Upper lobe of left lung (tissue), 6 donors: ENCODE data around the gene ADIPOR2. TPM values are rescaled to one million over a fixed set of nuclear protein-coding genes. Genes with fewer than 3 reads are reported as not detected.

Source experiments
- ATAC-seq, 2 donors: fragments of 200-7000 bp; cut with Tn5 transposase; one replicate each; pipeline ENCODE4 v1.9.1; 2022; ENCODE audit warnings: mild to moderate bottlenecking in 2 of 2, moderate library complexity in 2 of 2; ENCODE audit not compliant: low FRiP score in 2 of 2
- DNase-seq, 2 donors: peaks; one replicate each; pipeline ENCODE4 v3.0.0-alpha.2; 2019 to 2020
- H3K27ac ChIP-seq, 4 donors: fragments of 200-600 bp; sonication (generic); one replicate each; pipeline ENCODE4 v1.5.1; 2016 to 2019
- H3K27me3 ChIP-seq, 4 donors: fragments of 200-600 bp; sonication (generic); one replicate each; pipeline ENCODE4 v1.5.1; 2017 to 2019
- H3K36me3 ChIP-seq, 4 donors: fragments of 200-600 bp; sonication (generic); one replicate each; pipeline ENCODE4 v1.5.1; 2016 to 2019
- H3K4me1 ChIP-seq, 4 donors: fragments of 200-600 bp; sonication (generic); one replicate each; pipeline ENCODE4 v1.5.1; 2018 to 2019
- H3K4me3 ChIP-seq, 4 donors: fragments of 200-600 bp; sonication (generic); one replicate each; pipeline ENCODE4 v1.5.1; 2017 to 2019; ENCODE audit warnings: mild to moderate bottlenecking in 2 of 4, moderate library complexity in 1 of 4
- H3K9me3 ChIP-seq, 4 donors: fragments of 200-600 bp; sonication (generic); one replicate each; pipeline ENCODE4 v1.5.1; 2018 to 2019
- EP300 ChIP-seq, 4 donors: sonication (generic); formaldehyde crosslinking; IDR thresholded peaks; one replicate each; pipeline ENCODE4 v1.5.1; 2017; ENCODE audit warnings: antibody characterized with exemption in 4 of 4, control low read depth in 2 of 4
- POLR2A ChIP-seq, 4 donors: fragments of 450-650 bp; IDR thresholded peaks; one replicate each; pipeline ENCODE4 v1.5.1; 2016 to 2017; ENCODE audit warnings: antibody characterized with exemption in 4 of 4, mild to moderate bottlenecking in 2 of 4
- POLR2AphosphoS5 ChIP-seq, 2 donors: sonication (generic); formaldehyde crosslinking; IDR thresholded peaks; one replicate each; pipeline ENCODE4 v1.5.1; 2017; ENCODE audit warnings: antibody characterized with exemption in 2 of 2
- WGBS, 2 donors: methylation state at CpG; one replicate each; pipeline ENCODE4 v1.1.5; 2017 to 2018; 5-methylcytosine and 5-hydroxymethylcytosine counted together
- total RNA-seq, 6 donors: library from RNA; depleted of rRNA in 4 of 6; stranded (reverse); fragments of >200 nt in 4 of 6; gene quantifications; one replicate each; pipeline versions ENCODE4 v1.1.0 to v1.2.1, GENCODE V29; 2016 to 2021
- TF ChIP-seq, protein P1 (sequence below), 6 experiments: fragments of 450-650 bp in 4 of 6; fragments of 200-600 bp in 2 of 6; sonication (generic) in 2 of 6; IDR thresholded peaks; one replicate each; pipeline ENCODE4 v1.5.1; 2016 to 2019; ENCODE audit warnings: antibody characterized with exemption in 6 of 6
- donor health status: DM: no; HTN: no; CAD: no; lungs with moderate emphysema.
- donor health status: DM: no; HTN: yes; CAD: no; lungs with severe emphysema.

The ADIPOR2 gene
- total RNA-seq, 6 donors from 2014 or later, result 45.1 to 82.3 (median 68.6) TPM

DNA sequence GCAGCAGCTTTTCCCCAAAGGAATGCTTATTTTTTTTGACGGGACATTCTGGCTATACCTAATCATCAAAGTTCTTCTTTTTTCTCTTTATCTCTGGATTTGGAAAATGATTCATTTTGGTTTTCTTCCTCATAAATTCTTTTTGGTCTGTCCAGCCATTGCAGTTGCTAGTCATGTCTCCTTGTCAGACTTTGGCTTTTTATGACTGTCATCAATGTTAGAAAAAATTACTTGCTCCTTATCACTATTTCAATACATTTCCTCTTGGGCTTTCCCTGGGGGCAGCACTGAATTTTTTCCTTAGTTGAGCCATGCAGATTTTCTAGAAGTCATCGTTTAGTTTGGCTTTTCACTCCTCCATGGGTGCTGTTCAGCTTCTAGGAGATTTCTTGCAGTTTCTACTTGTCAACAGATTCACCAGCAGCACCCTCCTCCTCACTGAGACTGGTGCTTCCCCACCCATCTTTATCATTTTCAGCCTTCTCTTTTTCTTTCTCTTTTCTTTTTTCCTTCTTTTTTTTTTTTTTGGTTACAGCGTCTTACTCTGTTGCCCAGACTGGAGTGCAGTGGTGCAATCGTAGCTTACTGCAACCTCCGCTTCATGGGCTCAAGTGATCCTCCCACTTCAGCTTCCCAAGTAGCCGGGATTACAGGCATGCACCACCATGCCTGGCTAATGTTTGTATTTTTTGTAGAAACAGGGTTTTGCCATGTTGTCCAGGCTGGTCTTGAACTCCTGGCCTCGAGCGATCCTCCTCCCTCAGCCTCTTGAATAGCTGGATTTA lies 5.2 kb downstream of the ADIPOR2 start:
- TF ChIP-seq POLR2A (IDR thresholded peaks at IDR 0.05), result no peak
- no peak for TF ChIP-seq POLR2AphosphoS5 (IDR thresholded peaks at IDR 0.05)
- TF ChIP-seq EP300 (IDR thresholded peaks at IDR 0.05), result no peak
- TF ChIP-seq, protein P1, sequence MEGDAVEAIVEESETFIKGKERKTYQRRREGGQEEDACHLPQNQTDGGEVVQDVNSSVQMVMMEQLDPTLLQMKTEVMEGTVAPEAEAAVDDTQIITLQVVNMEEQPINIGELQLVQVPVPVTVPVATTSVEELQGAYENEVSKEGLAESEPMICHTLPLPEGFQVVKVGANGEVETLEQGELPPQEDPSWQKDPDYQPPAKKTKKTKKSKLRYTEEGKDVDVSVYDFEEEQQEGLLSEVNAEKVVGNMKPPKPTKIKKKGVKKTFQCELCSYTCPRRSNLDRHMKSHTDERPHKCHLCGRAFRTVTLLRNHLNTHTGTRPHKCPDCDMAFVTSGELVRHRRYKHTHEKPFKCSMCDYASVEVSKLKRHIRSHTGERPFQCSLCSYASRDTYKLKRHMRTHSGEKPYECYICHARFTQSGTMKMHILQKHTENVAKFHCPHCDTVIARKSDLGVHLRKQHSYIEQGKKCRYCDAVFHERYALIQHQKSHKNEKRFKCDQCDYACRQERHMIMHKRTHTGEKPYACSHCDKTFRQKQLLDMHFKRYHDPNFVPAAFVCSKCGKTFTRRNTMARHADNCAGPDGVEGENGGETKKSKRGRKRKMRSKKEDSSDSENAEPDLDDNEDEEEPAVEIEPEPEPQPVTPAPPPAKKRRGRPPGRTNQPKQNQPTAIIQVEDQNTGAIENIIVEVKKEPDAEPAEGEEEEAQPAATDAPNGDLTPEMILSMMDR (IDR thresholded peaks at IDR 0.05), result no peak
- H3K4me3 ChIP-seq, result no peak overlapping the region
- peaks cover 24 to 59% (median 34%) of the 10 kb centered on the region in 4 donors for H3K4me1 ChIP-seq
- no peaks in the 10 kb centered on the region for H3K36me3 ChIP-seq
- no peaks in the 10 kb centered on the region for H3K27me3 ChIP-seq
- 65 to 70% methylated on average over 8 of the region's 8 CpGs for WGBS, 2 donors
- H3K27ac ChIP-seq, result peak overlapping the region in 1 of 4 donors; percentile 35
- DNase-seq (no peak), ATAC-seq (no peak)
- H3K9me3 ChIP-seq, result no peaks in the 10 kb centered on the region

DNA sequence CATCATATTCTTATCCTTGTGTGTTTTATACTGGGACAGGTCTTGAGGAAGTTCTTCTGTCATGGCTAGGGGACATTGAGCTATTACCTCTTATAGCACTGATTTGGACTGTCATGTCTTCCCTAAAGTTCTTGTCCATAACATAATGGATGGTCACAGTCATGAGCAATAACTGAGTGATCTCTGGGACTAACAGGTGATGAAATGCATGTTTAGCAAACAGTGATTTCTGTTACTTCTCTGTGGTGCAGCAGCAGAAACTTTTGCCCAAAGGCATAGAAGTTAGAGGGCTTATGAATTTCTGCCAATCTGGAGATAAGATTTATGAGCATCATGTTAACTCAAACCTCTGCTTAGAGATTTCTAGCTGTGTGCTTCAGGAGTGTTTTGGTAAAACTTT lies 5.9 kb downstream of the ADIPOR2 start:
- TF ChIP-seq POLR2A (IDR thresholded peaks at IDR 0.05) (no peak), POLR2AphosphoS5 (IDR thresholded peaks at IDR 0.05) (no peak), EP300 (IDR thresholded peaks at IDR 0.05) (no peak)
- TF ChIP-seq, protein P1 (IDR thresholded peaks at IDR 0.05), result no peak
- peaks cover 21 to 57% (median 35%) of the 10 kb centered on the region in 4 donors for H3K4me1 ChIP-seq
- H3K9me3 ChIP-seq, result no peaks in the 10 kb centered on the region
- DNase-seq (no peak), ATAC-seq (no peak)
- H3K4me3 ChIP-seq, result no peak overlapping the region
- H3K36me3 ChIP-seq, result no peaks in the 10 kb centered on the region
- no peaks in the 10 kb centered on the region for H3K27me3 ChIP-seq
- H3K27ac ChIP-seq, result peak overlapping the region in 1 of 4 donors; percentile 35

DNA sequence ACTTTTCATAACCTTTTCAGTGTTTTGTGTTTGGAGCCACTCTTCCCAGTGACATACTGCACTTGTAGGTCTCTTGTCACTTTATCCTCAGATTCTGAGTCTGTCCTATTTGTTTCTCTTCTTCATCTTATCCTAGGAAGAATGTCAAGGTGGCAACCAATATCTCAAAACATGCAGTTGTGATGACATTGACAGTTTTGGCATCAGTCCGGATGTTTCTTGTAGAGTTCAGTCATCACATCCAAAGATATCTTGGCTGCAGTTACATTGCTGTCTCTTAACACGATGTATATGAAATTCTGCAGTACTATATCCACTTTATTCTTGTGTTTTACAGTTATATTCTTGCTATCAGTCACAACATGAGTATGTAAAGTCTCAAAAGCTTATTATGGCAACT lies 6.4 kb downstream of the ADIPOR2 start:
- Histone ChIP-seq H3K36me3 (no peaks in the 10 kb centered on the region), H3K4me1 (peaks cover 16 to 57% (median 38%) of the 10 kb centered on the region in 4 donors), H3K27ac (no peak overlapping the region), H3K4me3 (no peak overlapping the region), H3K9me3 (no peaks in the 10 kb centered on the region), H3K27me3 (no peaks in the 10 kb centered on the region)
- no peak for ATAC-seq
- no peak for TF ChIP-seq POLR2AphosphoS5 (IDR thresholded peaks at IDR 0.05)
- TF ChIP-seq, protein P1 (IDR thresholded peaks at IDR 0.05), result no peak
- no peak for TF ChIP-seq POLR2A (IDR thresholded peaks at IDR 0.05)
- TF ChIP-seq EP300 (IDR thresholded peaks at IDR 0.05), result no peak
- DNase-seq, result no peak
- WGBS, 2 donors, result 67 to 72% methylated on average over 2 of the region's 2 CpGs

DNA sequence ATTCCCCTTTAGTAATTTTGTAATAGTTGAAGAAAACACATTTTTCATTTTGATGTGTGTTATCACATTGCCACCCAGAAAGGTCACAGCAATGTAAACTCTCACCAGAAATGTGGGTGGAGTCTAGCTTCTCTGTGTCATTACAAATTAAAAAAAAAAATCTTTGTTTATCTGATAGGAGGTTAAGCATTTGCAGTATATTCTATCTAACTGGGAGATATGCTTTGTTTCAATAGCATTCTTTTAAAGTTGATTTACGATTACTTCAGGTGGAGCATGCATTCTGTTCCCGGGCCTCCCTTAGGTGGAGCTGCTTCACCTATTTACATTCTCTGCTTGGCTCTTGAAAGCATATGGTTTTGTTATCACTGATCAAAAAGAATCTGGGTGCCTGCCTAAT lies 7.8 kb downstream of the ADIPOR2 start:
- no peaks in the 10 kb centered on the region for H3K9me3 ChIP-seq
- no peaks in the 10 kb centered on the region for H3K27me3 ChIP-seq
- peak overlapping the region in 1 of 4 donors; percentile 35 for H3K27ac ChIP-seq
- TF ChIP-seq EP300 (IDR thresholded peaks at IDR 0.05) (peak in 1 of 4 donors; percentile 36), POLR2A (IDR thresholded peaks at IDR 0.05) (no peak)
- ATAC-seq (no peak), DNase-seq (no peak)
- peaks cover 12 to 54% (median 31%) of the 10 kb centered on the region in 4 donors for H3K4me1 ChIP-seq
- 36 to 56% methylated on average over 2 of the region's 2 CpGs for WGBS, 2 donors
- no peaks in the 10 kb centered on the region for H3K36me3 ChIP-seq
- H3K4me3 ChIP-seq, result no peak overlapping the region

DNA sequence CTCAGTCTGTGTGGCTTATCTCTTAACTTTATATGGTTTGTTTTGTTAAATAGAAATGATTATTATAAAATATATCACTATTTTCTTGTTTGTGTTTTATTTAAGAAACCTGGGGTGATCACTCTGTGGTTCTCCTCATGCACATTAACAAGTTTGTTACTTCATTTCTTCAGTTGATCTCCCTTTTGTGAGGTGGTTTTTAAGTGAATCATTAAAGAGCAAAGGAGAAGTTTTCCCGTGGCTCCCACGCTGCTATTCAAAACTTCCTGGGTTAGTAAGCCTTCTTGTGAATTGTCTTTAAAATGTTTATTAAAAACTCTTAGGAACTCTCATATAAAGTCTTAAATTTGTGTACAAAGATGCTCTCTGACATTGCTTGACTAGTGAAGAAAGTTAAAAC lies 11.8 kb downstream of the ADIPOR2 start:
- H3K27me3 ChIP-seq, result no peaks in the 10 kb centered on the region
- WGBS, 2 donors, result 39 to 46% methylated on average over 2 of the region's 2 CpGs
- no peak for ATAC-seq
- H3K36me3 ChIP-seq, result no peaks in the 10 kb centered on the region
- DNase-seq, result no peak
- no peak overlapping the region for H3K4me3 ChIP-seq
- TF ChIP-seq EP300 (IDR thresholded peaks at IDR 0.05) (no peak), POLR2AphosphoS5 (IDR thresholded peaks at IDR 0.05) (no peak), POLR2A (IDR thresholded peaks at IDR 0.05) (no peak)
- TF ChIP-seq, protein P1 (IDR thresholded peaks at IDR 0.05), result no peak
- peaks cover 18 to 65% (median 23%) of the 10 kb centered on the region in 4 donors for H3K4me1 ChIP-seq
- H3K9me3 ChIP-seq, result no peaks in the 10 kb centered on the region
- H3K27ac ChIP-seq, result no peak overlapping the region
